Endothelial cell of umbilical vein (primary cell): ENCODE data around the gene PRSS57. TPM values are rescaled to one million over a fixed set of nuclear protein-coding genes. Genes with fewer than 3 reads are reported as not detected.

Experiments
- BruUV-seq: library from RNA; stranded (reverse); fragments of 400-500 nt; replicated peaks from 2 replicates; lab custom pipeline; 2021; lab: Mats Ljungman, UMichigan
- CTCF ChIA-PET: fragments of 300-600, 350-600 bp; sonication (Branson Sonifier 250); formaldehyde crosslinking; loops from one replicate; lab custom pipeline; 2021; ENCODE audit warnings: antibody characterized with exemption, inconsistent platforms; lab: Charles Lee
- POLR2A ChIA-PET: fragments of 300-600, 350-600 bp; sonication (Branson Sonifier 250); formaldehyde crosslinking; loops from one replicate; lab custom pipeline; 2021; ENCODE audit warnings: antibody characterized with exemption, inconsistent platforms; lab: Charles Lee
- DNase-seq: peaks from one replicate; pipeline ENCODE4 v3.0.0-alpha.2; 2011; ENCODE audit warnings: low read depth, low spot score
- FAIRE-seq: peaks from 2 replicates; lab custom pipeline; 2011; peaks lifted over from hg19 to GRCh38; lab: Jason Lieb, UNC
- H2AFZ ChIP-seq: 2 replicates; pipeline ENCODE4 v1.6.0; 2012; ENCODE audit warnings: low read depth, low read length, control low read depth, inconsistent platforms
- H3K27ac ChIP-seq: 2 replicates; pipeline ENCODE4 v1.5.1; 2011; ENCODE audit warnings: low read depth, mild to moderate bottlenecking, control low read depth, low read length, moderate library complexity; ENCODE audit not compliant: insufficient read depth
- H3K27me3 ChIP-seq, 2 experiments: 2 replicates each; pipeline versions ENCODE4 v1.6.0 to v1.6.1; 2011; ENCODE audit warnings: low read length in 2 of 2, mixed read lengths in 1 of 2; ENCODE audit not compliant: control insufficient read depth in 2 of 2, insufficient read depth in 2 of 2
- H3K36me3 ChIP-seq, 2 experiments: 2 replicates in 1 of 2; 3 replicates in 1 of 2; pipeline ENCODE4 v1.5.1; 2011; ENCODE audit warnings: low read length in 2 of 2, mild to moderate bottlenecking in 1 of 2, moderate library complexity in 1 of 2; ENCODE audit not compliant: control insufficient read depth in 2 of 2, insufficient read depth in 2 of 2; ENCODE audit errors: extremely low read depth in 1 of 2
- H3K4me1 ChIP-seq: 3 replicates; pipeline ENCODE4 v1.5.1; 2011; ENCODE audit warnings: mild to moderate bottlenecking, low read length; ENCODE audit not compliant: control insufficient read depth, insufficient read depth; ENCODE audit errors: extremely low read depth
- H3K4me2 ChIP-seq: 2 replicates; pipeline ENCODE4 v1.6.1; 2011; ENCODE audit warnings: low read length, control low read depth, mixed read lengths; ENCODE audit not compliant: insufficient read depth
- H3K4me3 ChIP-seq, 3 experiments: fragments of 200-600 bp in 1 of 3; sonication (generic), shearing (Covaris generic) in 1 of 3; replicated peaks in 1 of 3; 2 replicates each; pipeline ENCODE4 v1.5.1; 2011 to 2016; ENCODE audit warnings: control low read depth in 3 of 3, low read length in 3 of 3, mild to moderate bottlenecking in 2 of 3, inconsistent platforms in 1 of 3, low read depth in 1 of 3, moderate library complexity in 1 of 3; ENCODE audit not compliant: insufficient read depth in 1 of 3
- H3K79me2 ChIP-seq: 2 replicates; pipeline ENCODE4 v1.6.0; 2012; ENCODE audit warnings: low read length, inconsistent platforms; ENCODE audit not compliant: control insufficient read depth, insufficient read depth
- H3K9ac ChIP-seq: replicated peaks from 2 replicates; pipeline ENCODE3; 2011; ENCODE audit warnings: low read length, control low read depth; ENCODE audit not compliant: insufficient read depth; ENCODE audit errors: extremely low read depth
- H3K9me1 ChIP-seq: replicated peaks from 3 replicates; pipeline ENCODE4 v1.6.0; 2011; ENCODE audit warnings: mild to moderate bottlenecking, low read length; ENCODE audit not compliant: control insufficient read depth, insufficient read depth; ENCODE audit errors: extremely low read depth
- H3K9me3 ChIP-seq: replicated peaks from 2 replicates; pipeline ENCODE4 v1.5.1; 2012; ENCODE audit warnings: low read length, inconsistent platforms; ENCODE audit not compliant: control insufficient read depth, insufficient read depth
- H4K20me1 ChIP-seq: replicated peaks from 2 replicates; pipeline ENCODE3; 2011; ENCODE audit warnings: mild to moderate bottlenecking, low read length; ENCODE audit not compliant: control insufficient read depth, insufficient read depth; ENCODE audit errors: extremely low read depth
- CTCF ChIP-seq, 2 donors: IDR thresholded peaks; 1 replicate in 1 of 2; 2 replicates in 1 of 2; pipeline ENCODE4 v1.5.1; 2011; ENCODE audit warnings: low read length in 2 of 2, mild to moderate bottlenecking in 2 of 2, moderate library complexity in 2 of 2, control low read depth in 1 of 2, inconsistent platforms in 1 of 2, low read depth in 1 of 2; ENCODE audit not compliant: insufficient read depth in 1 of 2; ENCODE audit errors: extremely low read depth in 1 of 2
- EZH2 ChIP-seq: IDR thresholded peaks from 2 replicates; pipeline ENCODE4 v1.6.1; 2012; ENCODE audit warnings: borderline replicate concordance, low read depth, mild to moderate bottlenecking, moderate library complexity, low read length, inconsistent platforms; ENCODE audit not compliant: severe bottlenecking
- FOS ChIP-seq: IDR thresholded peaks from 2 replicates; pipeline ENCODE4 v1.6.1; 2011; ENCODE audit warnings: mild to moderate bottlenecking, low read length, moderate library complexity, borderline replicate concordance; ENCODE audit not compliant: insufficient read depth
- GATA2 ChIP-seq: IDR thresholded peaks from 2 replicates; pipeline ENCODE4 v1.7.0; 2011; ENCODE audit warnings: low read depth, mild to moderate bottlenecking, moderate library complexity, mixed read lengths, low read length; ENCODE audit not compliant: insufficient read length, insufficient read depth
- JUN ChIP-seq: IDR thresholded peaks from 2 replicates; pipeline ENCODE4 v1.6.1; 2011; ENCODE audit warnings: borderline replicate concordance, low read depth; ENCODE audit not compliant: insufficient read length, insufficient read depth
- MAX ChIP-seq: IDR thresholded peaks from 2 replicates; pipeline ENCODE4 v1.6.1; 2011; ENCODE audit not compliant: insufficient read depth, insufficient read length
- MYC ChIP-seq: IDR thresholded peaks from one replicate; pipeline ENCODE4 v1.6.1; 2011; ENCODE audit warnings: mild to moderate bottlenecking, low read depth, low read length
- POLR2A ChIP-seq: IDR thresholded peaks from 2 replicates; pipeline ENCODE4 v1.6.1; 2012; ENCODE audit warnings: low read depth, mild to moderate bottlenecking, control low read depth, low read length
- POLR2AphosphoS5 ChIP-seq: IDR thresholded peaks from 2 replicates; pipeline ENCODE4 v1.6.1; 2012; ENCODE audit warnings: low read depth, mild to moderate bottlenecking, control low read depth, low read length, moderate library complexity; ENCODE audit not compliant: insufficient read depth
- dilution Hi-C: fragments of 300-500 bp; cut with MboI; formaldehyde crosslinking; loops from one replicate; pipeline ENCODE4 v1.15.0; 2019; ENCODE audit warnings: low sequenced_read_pairs; ENCODE audit not compliant: extremely low pct_ligation_motif_present
- intact Hi-C: fragments of 100-400 bp; cut with micrococcal nuclease; formaldehyde crosslinking; loops from one replicate; pipeline ENCODE4 v1.10.0; 2022
- polyA plus RNA-seq, 4 experiments: library from polyadenylated mRNA; depleted of rRNA in 3 of 4; stranded (reverse) in 3 of 4; unstranded in 1 of 4; fragments of >200 nt; gene quantifications; 2 replicates each; pipeline versions ENCODE4 v1.2.1 to v1.2.3, GENCODE V29; 2011 to 2012; ENCODE audit warnings: missing spikeins in 1 of 4
- total RNA-seq: library from RNA; stranded (reverse); gene quantifications from 2 replicates; pipeline ENCODE4 v1.2.3, GENCODE V29; 2021

Gene PRSS57
- total and polyA plus RNA-seq, 2 donors (not counting 3 experiments of a cell fraction or from before 2014, with no cell fraction given) = not detected

- FAIRE-seq (no peak), DNase-seq (no peak)
- dilution Hi-C loops = no loop called here
- no peak for TF ChIP-seq MAX
- TF ChIP-seq JUN = no peak
- TF ChIP-seq MYC = no peak
- no peak for TF ChIP-seq FOS
- TF ChIP-seq POLR2A = no peak
- TF ChIP-seq GATA2 = no peak
- TF ChIP-seq CTCF (IDR thresholded peaks at IDR 0.05; ENCODE audit: extremely low read depth in 1 of 2, insufficient read depth in 1 of 2, low read depth in 1 of 2, low read length in 2 of 2) = no peak
- no peak for TF ChIP-seq EZH2
- TF ChIP-seq POLR2AphosphoS5 = no peak
- POLR2A ChIA-PET = no interaction called here
- Histone ChIP-seq H2AFZ (no peak overlapping the region), H3K27me3 (no peaks in the 10 kb centered on the region), H3K9ac (no peak overlapping the region), H4K20me1 (no peaks in the 10 kb centered on the region), H3K79me2 (no peaks in the 10 kb centered on the region), H3K4me3 (no peak overlapping the region), H3K4me2 (no peak overlapping the region), H3K9me3 (no peaks in the 10 kb centered on the region), H3K4me1 (peaks cover 3% of the 10 kb centered on the region), H3K27ac (no peak overlapping the region), H3K9me1 (no peaks in the 10 kb centered on the region), H3K36me3 (no peaks in the 10 kb centered on the region)
- intact Hi-C loops = loop anchor here (2.0 kb wide), 1 partner anchor 24 kb away; no protein-coding TSS in a partner anchor
- CTCF ChIA-PET = interaction anchor here (0.8 to 1.3 kb wide), 2 partner anchors 18 to 23 kb away, joined by 3 read pairs; no protein-coding TSS in a partner anchor
- no TSS peak for BruUV-seq
These were observed 15.5 kb upstream of the PRSS57 start for GRCh38 chr19:710767-711166.
